Amygdala (tissue), 56 donors: ENCODE measurements around the gene BABAM1.

Experiments
- DNase-seq, 56 donors: peaks; one replicate each; lab custom pipeline; 2025; lab: John Stamatoyannopoulos, UW

The BABAM1 gene

DNA sequence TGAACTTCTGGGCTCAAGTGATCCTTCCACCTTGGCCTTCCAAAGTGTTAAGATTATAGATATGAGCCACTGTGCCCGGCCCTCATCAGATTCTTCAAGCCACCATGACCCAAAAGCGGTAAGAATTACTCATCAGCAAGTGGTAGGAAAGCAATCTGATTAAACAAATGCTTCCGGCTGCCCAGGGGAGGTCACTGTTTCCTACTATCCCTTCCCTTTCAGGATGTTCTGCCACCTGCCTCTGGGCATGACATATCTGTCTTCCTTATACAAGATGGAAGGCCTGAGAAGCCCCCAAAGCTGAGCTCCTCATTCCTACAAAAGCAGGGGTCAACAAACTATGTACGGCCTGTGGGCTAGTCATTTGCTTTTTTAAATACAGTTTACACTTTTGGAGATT lies 29.0 kb downstream of the BABAM1 start:
- DNase-seq: no peak

DNA sequence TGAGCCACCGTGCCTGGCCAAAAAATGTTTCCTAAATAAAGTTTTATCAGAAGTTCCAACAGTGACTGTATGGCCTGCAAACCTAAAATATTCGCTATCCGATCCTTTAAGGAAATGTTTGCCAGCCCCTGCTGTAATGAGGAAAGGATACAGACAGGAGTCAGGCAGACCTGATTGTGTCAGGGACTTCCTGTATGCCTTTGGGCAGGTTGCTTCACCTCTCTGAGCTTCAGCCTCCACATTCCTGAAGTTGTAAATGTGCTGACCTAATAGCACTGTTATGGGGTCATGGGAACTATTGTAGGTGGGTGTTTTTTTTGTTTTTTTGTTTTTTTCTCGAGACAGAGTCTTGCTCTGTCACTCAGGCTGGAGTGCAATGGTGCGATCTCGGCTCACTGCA lies 29.7 kb downstream of the BABAM1 start:
- no peak for DNase-seq

DNA sequence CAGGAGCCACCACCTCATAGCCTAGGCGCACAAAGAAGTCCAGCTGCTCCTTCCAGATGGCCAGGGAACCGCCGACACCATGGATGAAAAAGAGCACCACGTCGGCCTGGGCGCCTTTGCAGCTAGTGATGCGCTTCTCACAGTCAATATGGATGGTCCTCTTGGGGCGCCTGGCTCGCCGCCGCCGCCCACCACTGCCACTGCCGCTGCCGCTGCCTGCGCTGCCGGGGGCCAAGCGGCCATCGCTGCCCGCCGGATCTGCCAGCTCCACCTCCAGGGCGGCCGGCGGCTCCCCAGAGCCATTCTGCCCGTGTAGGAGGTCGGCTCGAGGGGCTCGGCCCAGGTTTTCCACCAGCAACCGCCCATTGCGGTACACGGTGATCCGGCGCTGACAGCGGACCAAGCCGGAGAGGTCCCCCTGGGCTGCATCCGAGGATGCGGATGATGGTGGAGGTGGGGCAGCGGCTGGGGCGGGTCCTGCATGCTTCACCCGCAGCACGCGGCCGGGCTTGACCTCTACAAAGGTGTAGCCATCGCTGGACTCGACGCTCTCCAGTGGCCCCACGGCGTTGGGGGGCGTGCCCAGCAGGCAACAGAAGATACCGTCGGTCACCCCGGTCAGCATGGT lies 33.9 kb downstream of the BABAM1 start:
- DNase-seq: no peak

DNA sequence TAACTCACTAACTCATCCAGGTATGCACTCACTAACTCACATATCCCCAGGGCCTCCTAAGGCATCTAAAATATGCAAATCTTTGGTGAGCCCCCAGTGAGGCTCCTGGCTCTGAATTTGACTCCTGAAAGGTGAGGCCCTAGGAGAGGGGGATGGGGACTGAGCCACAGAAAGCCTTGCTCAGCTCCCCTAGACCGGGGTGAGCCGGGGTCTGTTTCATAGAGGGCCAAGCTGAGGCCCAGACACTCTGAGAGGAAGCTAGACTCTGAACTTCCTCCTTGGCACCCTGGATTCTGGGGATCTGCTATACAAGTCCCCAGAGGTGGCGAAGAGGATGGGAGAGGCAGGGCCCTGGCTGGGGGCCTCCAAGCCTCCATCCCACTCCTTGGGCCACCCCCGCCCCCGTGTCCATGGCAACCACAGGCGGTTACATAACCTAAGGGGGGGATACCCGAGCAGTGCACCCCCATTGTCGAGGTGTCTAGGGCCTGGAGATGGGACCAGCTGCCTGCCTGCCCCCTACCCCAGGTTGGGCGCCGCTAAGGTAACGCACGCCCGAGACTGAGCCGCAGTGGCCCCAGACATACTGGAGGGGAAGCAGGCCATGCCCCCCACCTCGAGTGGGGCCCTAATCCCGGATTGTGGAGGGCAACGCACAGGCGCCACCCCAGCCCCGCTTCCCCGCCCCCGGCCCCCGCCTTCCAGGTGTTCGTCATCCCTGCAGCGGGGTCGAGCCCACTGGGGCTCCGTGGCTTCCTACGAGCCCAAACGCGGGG lies 35.3 kb downstream of the BABAM1 start:
- DNase-seq: peak in 27 of 56 donors; percentile 9 to 52 (median 29)

DNA sequence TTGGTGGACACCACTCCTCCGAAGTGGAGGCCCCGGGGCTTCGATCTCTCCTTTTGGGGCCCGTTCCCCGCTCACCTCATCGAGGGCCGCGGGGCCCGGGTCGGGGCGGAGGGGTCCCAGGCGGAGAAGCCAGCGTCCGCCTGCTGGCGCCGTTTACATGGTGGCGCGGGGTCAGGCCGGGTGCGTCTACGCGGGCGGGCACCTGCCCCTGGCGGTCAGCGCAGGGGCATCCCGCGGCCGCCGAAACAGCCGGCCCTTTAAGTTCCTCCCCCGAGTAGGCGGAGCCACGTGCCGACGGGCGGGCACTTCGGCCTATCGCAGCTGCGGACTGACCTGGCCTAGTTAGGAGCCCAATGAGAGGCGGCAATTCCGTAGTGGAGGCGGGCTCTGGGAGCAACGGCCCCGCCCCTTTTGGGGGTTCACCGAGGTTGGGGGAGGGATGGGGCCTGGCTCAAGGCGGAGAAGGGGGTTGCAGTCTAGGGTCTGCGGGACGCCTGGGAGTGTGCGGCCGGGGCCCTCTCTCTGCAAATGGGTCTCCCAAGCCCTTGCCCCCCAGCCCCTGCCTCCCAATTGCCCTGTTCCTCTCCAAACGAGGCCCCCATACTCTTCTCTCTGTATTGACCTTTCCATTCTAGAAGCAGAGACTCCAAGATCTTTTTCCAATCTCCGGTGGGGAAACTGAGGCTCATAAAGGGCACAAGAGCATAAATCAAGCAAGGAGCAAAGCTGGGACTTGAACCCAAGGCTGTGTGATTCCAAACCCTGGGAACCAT lies 36.1 kb downstream of the BABAM1 start, which contains the start of gene ABHD8:
Gene ABHD8, minus strand, starts transcription at position 259 of the 773 bp plus-strand sequence. CDS start 1,809 bp downstream, outside the sequence.
- DNase-seq: peak in 55 of 56 donors; percentile 13 to 96 (median 86)

DNA sequence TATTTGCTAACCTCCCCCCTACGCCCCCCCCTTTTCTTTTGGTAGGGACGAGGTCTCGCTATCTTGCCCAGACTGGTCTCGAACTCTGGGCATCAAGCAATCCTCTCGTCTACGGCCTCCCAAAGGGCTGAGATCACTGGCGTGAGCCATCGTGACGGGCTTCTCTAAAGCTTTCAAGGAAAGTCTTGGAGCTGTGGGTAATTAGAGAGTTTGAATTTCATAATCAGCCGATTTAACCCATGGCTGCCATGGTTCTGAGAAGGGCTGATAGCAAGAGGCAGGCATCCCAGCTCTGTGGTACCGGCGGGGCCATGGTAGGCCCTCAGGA lies 36.7 kb downstream of the BABAM1 start:
- peak in 1 of 56 donors; percentile 3 for DNase-seq

DNA sequence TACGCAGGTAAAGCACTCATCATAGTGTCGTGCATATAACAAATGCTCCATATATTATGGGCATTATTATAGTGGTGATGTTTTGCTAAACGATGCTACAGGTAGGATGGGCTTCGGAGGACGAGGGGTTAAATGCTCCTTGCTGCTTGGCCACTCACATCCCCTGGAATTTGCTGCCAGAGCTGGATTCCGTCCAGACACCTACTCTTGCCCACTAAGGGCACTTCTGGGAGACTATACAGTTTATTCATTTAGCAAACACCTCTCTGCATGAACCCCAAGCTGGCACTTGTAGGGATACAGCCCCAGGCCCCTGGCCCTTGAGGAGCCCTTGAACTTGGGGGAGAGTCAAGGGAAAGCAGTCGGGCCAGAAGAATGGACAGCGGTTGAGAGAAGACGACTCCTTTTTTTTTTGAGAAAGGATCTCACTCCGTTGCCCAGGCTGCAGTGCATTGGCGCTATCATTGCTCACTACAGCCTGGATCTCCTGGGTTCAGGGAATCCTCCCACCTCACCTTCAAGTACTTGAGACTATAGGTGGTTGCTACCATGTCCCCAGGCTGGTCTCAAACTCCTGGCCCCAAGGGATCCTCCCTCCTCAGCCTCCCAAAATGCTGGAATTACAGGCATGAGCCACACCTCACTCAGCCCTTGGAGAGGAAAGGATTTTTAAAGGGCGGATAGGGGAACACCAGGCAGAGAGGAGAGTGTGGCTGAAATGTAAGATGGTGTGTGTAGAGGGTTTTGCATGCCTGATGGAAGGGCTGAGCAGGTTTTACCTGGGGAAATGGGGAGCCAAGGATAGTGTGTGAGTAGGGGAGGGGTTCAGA lies 37.4 kb downstream of the BABAM1 start:
- DNase-seq: peak in 1 of 56 donors; percentile 19

DNA sequence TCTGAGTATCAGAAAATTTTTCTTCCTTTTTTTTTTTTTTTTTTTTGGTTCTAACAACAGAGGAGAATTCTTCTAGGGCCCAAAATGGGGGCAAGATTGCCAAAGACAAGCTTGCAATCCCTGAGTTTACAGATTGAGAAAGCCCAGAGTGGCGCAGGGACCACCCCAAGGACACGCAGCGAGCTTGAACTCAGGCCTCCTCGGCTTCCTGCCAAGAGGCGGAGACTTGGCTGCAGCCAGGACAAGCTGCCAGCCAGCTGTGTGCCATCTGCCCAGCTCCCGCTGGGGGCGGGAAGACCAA lies 37.9 kb downstream of the BABAM1 start:
- no peak for DNase-seq

DNA sequence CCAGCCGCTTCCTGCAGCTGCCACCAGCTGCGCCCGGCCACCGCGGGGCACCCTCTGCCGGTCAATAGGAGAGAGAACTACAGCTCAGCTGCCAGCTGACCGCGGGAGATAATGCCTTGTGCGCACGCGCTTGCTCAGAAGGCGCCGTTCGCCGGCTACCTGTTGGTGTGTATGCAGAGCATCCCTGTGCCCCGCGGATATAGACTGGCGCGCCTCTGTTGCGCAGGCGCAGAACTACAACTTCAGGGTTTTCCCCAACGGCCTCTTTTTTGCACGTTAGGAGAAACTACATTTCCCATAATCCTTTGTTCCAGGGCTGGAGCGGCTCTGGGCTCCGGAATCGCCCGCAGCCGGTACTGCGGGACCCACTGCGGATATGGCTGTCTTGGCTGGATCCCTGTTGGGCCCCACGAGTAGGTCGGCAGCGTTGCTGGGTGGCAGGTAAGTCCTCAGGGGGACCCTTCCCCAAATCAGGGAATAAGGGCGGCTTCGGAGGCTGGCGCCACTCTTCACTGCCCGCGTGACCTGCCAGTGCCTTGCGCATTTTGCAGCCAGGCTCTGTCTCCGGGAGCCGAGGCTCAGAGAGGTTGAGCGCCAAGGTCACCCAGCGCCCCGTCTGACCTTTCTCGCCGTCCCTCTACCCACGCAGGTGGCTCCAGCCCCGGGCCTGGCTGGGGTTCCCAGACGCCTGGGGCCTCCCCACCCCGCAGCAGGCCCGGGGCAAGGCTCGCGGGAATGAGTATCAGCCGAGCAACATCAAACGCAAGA lies 38.5 kb downstream of the BABAM1 start, which contains the start of gene MRPL34:
Gene MRPL34, plus strand, starts transcription at position 356 of the 768 bp plus-strand sequence. Its CDS starts 21 bp downstream, at position 377.
- DNase-seq: peak; percentile 60 to 100 (median 94)

DNA sequence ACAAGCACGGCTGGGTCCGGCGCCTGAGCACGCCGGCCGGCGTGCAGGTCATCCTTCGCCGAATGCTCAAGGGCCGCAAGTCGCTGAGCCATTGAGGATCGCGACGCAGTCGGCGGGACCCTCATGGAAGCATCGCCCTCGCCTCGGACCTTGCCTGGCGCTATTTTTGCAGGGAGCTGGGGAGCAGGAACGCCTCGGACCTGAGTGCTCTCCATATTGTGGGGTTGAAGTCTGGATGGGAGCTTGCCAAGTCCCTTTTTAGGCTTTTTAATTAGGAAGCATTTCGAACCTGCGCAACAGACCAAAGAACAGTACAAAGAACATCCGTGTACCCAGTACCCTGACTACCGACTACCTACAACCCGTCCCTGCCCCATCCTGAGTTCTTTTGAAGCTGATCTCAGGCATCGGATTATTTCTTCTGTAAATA lies 39.1 kb downstream of the BABAM1 start:
- DNase-seq: peak in 1 of 56 donors; percentile 32

DNA sequence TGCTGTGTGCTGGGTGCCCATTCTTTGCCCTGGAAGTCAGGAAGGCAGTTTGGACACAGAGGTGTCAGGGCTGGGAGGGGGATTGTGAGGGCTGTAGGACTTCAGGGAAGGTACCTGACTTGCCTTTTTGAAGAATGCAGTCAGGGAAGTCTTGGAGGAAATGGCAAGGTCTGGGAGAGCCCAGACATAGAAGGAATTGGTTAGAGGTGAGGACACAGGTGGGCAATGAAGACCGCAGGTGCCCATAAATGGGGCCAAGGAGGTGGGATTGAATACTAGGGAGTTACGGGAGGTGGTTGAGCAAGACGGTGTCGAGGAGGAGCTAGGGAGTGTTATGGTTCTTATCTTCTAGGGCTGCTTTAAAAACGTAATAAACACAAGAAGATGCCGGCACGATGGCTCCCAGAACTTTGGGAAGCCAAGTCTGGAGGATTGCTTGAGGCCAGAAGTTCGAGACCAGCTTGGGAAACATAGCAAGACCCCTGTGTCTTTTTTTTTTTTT lies 40.7 kb downstream of the BABAM1 start:
- DNase-seq: no peak

DNA sequence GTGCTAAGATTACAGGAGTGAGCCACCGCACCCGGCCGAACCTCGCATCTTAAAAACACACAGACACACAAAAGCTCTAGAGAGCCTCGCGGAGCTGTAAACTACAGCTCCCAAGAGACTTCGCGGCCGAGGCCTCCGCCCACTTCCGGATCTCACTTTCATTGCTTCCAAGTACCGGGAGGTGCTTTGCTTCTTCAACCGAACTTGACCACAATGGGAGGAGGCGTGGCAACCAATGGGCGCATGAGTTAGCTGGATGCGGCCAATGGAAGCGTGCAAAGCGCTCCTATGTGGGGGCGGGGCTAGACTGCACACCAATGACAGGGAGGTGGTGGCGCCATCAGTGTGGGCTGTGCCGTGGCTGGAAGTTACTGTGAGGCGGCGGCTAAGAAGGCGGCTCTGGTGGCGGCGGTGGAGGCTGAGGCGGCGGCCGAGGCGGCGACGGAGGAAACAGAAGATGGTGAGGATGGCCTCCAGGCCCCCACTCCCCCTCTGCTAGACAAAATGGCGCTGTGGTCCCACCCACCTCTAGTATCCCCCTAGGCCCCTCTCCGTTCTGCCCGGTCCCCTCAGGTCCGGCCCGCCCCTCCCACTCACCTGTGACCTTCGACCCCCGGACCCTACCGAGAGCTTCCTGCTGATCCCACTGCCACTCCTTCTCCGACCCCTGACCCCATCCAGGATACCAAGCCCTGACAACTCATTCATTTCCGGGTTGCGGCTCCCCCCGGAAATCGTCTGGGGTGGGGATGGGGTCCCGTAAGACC lies 42.1 kb downstream of the BABAM1 start, which contains the start of gene DDA1:
Gene DDA1, plus strand, starts transcription at position 366 of the 767 bp plus-strand sequence. Its CDS starts 92 bp downstream, at position 458.
- peak; percentile 68 to 100 (median 98) for DNase-seq

DNA sequence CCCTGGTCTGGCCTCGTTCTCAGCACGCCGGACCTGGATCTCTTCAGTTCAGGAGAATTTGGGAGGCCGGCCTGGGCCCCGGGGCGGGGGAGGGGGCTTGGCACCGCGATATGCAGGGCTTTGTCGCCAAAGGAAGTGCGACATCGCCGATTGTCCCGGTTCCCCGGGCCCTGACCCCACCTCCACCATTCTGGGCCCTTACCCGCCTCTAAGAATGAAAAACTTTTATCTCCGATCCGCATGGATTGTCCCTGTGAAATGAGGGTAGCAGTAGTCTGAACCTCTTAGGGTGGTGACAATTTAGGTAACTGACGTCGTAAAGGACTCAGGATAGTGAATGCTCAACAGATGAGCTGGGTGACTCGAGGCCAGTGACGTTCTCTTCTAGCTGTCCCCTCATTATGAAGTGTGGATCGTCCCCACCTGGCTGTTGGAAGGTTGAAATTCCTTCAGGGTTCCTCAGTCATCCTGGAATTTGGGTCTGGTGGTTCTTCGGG lies 42.8 kb downstream of the BABAM1 start:
- DNase-seq: peak in 3 of 56 donors; percentile 32 to 48 (median 43)

DNA sequence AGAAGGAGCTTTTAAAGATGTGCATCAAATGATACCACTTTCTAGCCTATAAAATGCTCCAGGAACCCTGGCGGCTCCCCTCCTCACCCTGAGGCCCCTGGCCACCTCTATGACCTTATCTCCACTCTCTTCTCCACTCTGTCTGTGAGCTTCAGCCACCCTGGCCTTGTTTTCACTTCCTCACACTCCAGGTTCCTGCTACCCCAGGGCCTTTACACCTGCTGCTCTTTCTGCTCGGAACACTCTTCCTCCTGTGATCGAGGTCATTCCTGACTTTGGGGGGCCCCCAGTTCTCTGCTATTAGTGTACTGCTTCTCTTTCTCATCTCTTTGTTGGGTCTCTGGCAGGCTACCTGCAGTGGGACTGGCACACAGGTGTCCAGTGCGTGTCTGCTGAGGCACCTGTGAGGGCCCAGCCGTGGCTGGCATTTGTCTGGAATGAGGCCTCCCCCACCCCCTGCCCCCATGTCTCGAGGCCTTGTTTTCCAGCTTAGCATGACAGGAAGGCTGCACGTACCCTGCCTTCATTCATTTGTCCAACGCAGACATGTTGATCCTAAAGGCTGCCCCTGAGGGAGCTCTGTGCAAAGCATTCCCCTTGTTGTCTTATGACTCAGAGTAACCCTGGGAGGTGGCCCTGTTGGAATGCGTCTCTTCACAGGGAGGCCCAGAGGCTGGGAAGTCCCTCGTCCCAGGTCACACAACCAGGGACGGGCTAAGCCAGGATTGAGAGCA lies 44.4 kb downstream of the BABAM1 start:
- DNase-seq: no peak

DNA sequence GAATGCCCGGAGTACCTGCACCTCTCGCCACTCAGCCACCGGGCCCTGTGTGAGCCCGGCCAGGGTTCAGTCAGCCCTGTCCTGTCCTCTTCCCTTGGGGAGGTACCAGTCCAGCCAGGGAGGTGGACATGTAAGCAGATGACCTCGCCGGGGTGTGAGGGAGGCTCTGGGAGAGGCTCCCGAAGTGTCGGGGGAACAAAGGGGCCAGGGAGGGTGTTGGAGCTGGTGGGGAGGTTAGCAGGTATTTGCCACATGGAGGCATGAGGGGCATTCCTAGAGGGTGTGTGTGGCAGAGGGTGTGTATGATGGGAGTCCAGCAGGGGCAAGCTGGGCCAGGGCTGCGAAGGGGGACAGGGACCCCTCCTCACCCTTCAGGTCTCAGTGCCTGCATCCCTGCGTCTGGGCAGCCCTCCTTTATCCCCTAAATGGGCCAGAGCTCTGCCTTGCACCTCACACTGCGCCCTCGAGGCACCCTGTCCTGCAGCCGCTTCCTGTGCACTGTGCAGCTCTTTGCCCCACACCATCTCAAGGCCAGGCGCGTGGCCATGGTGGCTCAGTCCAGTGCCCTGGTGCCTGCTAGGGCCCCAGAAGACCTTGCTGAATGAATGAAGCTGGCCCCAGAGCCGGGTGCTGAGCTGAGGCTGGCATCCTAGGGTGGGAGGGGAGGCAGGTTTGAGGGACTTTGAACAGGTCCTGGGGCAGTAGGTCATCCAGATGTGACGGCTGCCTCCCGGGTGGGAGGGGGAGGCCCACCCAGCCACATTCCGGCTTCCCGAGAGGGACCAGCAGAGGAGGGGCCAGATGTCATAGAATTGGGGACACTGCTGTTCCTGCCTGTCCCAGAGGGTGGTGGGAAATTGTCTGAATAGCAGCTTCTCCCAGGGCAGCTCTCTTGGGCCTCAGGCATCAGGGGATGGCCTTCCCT lies 45.2 kb downstream of the BABAM1 start:
- DNase-seq: no peak

DNA sequence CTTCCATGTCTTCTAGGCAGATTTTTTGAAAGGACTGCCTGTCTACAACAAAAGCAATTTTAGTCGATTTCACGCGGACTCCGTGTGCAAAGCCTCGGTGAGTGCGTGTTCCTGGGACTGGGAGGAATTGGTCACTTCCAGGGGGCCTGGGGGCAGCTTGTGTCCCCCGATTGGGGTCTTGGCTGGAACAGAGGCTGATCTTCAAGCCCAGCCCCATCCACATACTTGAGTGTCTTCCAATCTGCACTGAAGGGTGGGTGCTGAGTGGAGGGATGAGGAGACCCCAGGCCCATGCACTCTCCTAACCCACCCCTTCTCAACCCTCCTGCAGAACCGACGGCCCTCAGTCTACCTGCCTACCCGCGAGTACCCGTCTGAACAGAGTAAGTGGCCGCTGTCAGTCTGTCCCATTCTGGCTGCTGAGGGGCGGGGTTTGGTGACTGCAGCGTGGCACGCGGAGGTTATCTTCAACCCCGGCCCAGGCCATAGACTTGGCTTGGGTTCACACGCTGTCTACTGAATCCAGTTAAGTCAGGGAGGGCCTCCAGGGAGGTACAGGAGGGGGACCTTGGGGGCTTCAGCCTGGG lies 46.9 kb downstream of the BABAM1 start:
- no peak for DNase-seq
